HG02623 (cell line): ENCODE results near the gene ACTL10.

Experiments
- ATAC-seq: cut with Tn5 transposase; IDR thresholded peaks from one replicate; pipeline ENCODE4 v1.9.1; 2021; ENCODE audit warnings: moderate library complexity; ENCODE audit not compliant: unreplicated experiment

The ACTL10 gene

GRCh38 chr20:33676121-33676520, 9.4 kb downstream of the ACTL10 start:
- no peak for ATAC-seq

GRCh38 chr20:33676652-33677645, 10.2 kb downstream of the ACTL10 start:
- ATAC-seq: no peak

DNA sequence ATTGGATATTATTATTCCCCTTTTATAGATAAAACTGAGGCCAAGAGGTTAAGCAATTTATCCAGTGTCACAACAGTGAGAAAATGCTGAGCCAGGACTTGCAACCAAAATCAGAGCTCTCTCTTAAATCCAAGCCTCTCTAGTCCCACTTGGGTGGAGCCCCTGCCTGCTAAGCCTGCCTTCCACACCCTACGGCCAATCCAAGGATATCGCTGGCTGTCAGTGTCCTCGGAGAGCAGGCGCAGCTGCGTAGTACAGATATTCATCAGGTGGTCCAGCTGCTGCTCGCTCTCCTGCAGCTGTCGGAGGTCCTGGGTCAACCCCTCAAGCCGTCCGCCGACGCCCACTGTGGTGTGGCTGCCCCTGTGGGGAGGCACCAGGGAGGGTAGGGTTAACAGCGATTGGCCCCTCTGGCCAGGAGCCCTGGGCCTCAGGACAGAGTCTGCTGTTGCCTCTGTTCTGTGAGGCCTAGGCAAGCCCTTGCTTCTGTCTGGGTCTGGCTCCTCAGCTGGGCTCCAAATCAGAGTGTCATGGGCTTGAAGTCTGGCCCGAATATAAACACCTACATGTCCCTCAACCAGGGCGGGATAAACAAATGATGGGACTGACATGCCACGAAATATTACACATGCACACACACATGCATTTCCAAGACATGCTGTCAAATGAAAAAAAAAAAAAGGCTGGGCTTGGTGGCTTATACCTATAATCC, 11.4 kb downstream of the ACTL10 start:
- ATAC-seq: no peak

DNA sequence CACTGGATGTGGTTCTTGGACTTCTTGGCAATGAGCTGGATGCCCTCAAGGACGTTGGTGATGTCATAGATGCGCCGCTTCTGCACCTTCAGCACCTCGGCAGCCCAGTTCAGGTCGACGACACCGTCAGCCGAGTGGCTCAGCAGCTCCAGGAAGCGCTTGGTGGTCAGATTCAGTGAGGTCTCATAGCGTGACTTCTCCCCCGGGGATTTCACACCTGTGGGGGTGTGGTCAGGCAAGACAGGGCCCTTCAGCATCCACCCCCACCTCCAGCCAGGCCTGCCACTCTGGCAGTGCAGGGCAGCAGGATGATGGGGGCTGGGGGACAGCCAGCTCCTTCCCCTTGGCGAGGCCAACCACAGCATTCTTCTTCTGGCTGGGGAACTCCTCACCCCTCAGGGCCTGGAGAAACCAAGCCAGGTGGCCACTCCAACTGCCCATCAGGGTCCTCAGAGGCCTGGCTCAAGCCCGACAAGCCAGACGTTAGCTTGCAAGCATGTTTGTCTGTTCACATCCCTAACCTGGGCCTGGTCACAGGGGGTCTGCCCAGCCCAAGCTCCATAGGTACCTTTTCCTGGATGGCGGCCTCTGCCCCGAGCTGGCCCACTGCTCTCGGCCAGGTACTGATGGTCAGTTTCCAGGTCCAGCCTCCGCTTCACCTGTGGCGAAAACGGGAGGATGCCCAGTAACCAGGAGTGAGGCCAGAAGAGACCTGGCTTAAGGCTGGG, 13.2 kb downstream of the ACTL10 start:
- ATAC-seq: no peak

GRCh38 chr20:33680686-33681085, 13.9 kb downstream of the ACTL10 start:
- no peak for ATAC-seq

- no peak for ATAC-seq
These were observed 14.5 kb downstream of the ACTL10 start for GRCh38 chr20:33681288-33681687.

DNA sequence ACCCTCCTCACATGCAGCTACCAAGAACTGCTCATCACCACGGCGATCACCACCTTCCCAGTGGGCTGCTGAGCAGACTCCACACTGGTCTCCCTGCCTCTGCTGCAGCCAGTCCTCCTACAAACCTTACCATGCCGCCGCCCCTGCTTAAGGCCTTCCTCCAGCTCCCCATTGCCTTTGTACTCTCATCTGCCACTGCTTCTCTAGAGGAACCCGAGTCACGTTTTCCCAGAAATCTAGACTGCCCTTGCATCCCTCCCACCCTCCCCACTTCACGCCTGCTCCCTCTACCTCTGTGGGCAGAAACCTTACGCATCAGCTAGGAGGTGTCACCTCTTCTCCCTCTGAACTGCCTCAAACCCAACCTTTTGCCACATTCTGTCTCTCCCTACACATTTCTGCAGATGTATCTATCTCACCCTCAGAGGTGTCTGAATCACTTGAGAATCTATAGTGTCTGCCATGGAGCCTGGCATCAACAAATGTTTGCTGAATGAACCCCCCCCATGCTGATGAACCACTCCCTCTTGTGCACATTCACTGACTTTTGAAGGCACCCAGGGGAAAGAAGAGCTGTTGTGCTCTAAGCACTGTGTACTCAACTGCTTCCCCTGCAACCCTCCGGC, 15.1 kb downstream of the ACTL10 start:
- no peak for ATAC-seq

GRCh38 chr20:33684533-33685327, 18.0 kb downstream of the ACTL10 start:
- no peak for ATAC-seq

- ATAC-seq: peak; percentile 31
These were observed 18.8 kb downstream of the ACTL10 start for GRCh38 chr20:33685328-33686099.

DNA sequence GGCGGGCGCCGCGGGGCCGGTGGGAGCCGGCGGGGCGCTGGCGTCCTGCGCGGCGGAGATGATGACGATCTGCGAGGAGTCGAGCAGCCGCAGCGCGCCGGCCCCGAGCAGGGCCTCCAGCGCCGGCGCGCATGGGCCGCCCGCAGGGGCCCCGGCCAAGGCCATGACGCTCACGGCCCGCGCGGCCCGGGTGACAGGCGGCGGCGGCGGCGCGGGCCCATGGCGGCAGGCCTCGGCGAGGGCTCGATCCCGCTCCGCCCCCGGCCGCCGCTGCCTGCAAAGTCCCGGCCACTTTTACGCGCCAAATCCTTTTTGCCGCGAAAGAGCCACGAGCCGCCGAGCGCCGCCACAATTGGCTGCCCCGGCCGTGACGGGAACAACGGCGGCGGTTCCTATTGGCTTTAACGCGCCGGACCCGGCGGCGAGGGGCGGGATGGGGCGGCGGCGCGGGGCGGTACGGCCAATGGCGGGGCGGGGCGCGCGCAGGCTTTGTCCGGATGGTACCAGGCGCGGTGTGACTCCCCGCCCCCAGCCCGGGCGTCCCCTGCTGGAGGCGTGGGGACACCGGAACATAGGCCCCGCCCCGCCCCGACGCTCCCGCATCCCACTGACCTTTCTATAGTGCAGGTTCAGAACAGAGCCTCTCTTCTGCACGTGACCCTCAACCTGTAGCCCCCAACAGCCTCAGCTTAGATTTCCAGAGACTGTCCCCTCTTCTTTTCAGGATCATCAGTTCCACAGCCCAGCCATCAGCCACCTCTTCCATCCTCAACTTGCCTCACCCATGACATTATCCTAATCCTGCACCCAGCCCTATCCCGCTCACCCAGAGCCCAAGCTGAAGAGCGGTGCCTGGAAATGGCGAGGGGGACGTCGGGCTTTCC, 19.6 kb downstream of the ACTL10 start, which contains the start of gene E2F1:
TSS of gene E2F1 (minus strand) at position 286 of the 884 bp plus-strand sequence. CDS start at position 165, 121 bp downstream.
- ATAC-seq: peak; percentile 83

GRCh38 chr20:33686984-33687366, 20.2 kb downstream of the ACTL10 start:
- no peak for ATAC-seq

DNA sequence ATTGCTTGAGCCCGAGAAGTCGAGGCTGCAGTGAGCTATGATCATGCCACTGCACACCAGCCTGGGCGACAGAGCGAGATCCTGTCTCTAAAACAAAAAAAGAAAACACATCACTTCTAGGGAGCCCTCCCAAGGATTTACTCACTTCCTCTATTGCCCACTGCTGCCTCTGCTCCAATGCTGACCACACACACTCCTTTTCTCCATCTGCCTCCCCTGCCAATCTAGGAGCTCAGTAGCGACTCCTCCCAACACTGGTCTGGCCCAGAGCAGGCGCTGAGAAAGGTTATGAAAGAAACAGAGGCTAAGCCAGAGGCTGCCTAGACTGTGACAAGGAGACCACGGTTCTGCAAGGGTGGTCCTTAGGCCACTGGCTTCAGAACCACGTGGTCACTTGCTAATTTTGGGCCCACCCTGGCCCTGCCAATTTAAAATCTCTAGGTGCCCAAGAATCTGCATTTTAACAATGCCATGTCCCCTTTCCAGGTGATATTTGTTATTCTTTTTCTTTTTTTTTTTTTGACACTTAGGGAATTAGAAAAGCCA, 20.7 kb downstream of the ACTL10 start:
- ATAC-seq: no peak

DNA sequence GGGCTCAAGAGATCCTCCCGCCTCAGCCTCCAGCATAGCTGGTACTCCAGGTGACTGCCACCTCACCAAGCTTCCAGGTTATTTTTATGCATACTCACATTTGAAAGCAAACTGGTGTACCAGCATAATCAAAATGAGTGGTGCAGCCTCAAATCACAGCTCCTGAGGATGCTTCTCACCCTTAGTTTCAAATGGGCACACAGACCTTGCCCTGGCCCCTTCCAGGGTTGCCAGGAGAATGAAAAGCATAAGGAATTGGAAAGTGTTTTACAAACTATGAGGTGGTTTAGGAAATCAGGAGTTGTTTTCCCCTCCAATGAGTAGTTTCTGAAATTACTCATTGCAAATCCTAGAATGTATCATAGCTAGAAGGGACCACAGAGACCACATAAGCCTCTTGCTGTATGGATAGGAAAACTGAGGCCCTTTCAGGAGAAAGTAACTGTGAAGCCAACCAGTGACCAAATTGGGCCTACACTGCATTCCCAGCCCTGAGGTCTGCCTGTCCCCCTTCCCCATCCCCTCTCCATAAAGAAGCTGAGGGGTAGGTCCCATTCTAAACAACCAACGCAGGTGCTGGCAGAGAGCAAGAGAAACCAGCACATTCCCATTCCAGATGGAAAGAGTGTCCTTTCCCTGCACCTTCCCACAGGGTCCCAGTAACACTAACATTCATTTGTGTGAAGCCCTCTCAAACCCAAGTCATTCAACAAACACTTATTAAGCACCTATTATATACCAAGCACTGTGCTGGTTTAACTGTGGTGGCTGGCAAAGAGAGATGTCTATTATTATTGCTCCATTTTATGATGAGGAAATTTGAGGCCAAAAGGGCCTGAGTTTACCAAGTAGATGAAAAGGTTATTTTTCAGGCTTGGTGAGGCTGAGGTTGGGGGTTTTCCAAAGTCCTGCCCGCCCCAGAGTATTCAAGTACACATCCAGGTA, 21.5 kb downstream of the ACTL10 start:
- no peak for ATAC-seq

DNA sequence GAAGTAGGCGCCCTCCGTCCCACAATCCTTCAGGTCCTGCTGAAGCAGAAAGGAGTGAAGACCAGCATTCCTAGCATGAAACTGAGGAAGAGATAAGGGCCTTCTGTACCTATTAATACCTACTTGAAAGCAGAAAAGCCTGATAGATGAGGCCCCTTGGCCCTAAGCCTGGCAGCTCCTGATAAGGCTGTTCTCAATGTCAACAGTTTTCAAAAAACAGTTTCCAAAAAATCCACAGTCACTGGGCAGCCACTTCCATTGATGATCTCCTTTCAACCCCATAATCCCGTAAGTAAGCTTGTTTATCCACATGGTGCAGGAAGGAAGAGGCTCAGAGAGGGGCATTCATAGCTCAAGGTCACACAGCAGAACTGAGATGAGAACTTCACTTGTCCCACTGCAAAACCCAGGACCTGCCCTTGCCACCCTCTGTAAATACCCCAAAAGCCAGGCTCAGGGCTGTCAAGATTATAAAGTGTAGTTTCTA, 22.2 kb downstream of the ACTL10 start:
- no peak for ATAC-seq

DNA sequence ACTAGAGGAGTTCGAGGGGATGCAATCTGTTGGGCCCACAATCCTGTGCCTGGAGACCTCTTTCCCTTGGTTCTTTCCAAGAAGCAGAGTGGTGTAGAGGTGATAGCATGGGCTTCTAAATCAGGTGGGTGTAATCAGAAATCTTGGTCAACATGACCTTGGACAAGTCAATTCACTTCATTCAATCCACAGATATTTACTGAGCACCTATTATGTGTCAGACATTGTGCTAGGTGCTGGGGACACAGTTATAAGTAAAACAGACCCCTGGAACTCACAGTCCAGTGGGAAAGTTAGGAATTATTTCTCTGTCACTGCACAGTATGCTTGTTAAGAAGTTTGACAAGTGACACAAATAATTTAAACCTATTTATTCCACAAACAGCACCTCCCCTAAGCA, 22.8 kb downstream of the ACTL10 start:
- no peak for ATAC-seq

GRCh38 chr20:33689973-33690372, 23.2 kb downstream of the ACTL10 start:
- ATAC-seq: no peak

DNA sequence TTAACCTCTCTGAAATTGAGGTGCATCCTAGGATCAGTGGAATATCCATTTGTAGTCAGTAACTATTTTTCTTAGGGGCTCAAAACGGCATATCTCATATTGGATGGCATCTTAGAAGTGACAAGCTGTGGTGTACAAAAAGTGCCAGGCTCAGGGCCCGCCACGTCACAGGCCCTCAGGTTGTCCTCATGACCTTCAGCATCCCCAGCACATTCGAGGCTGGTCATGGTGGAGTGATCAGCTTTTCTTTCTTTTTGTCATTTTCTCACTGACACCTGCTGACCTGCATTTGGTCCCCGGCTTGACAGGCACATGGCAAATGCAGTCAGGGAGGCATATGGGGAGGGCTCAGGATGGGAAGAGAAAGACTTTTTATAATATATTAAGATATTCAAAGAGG, 26.5 kb downstream of the ACTL10 start:
- no peak for ATAC-seq
